ENCODE data around the gene LSAMP.

DNA sequence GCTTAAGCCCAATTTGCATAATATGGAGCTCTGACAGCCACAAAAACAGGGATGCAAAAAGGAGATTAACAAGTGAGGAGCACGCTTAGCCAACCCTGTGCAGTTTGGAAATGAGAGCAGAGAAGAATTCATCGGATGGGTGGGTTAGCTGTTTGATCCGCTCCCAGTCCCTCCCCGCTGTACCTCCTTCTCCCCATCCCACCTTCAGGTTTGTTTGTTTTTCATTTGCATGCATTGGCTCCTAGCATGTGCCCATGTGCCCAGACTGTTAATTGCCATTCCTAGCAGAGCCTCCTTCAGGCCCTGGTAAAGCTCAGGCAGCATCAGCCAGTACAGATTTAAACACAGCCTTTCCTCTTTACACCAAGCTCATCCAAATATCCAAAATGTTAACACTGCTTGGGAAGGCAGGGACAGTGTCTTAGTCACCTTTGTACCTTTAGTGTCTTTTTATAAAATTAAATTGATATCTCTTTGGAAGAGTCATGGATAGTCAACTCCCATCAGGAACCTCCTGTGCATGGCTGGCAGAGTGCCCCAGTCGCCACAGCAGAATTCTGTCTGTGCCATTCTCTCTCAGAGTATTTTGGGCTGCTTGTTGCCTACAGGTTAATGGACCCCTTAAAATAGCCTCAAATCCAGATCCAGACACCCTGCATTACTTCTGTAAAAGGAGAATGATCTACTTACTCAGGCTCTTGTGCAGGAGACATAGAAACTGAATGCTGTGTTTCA, 244.2 kb downstream of the LSAMP start:
- TF ChIP-seq POLR2A (IDR thresholded peaks at IDR 0.05; ENCODE audit: low read depth, low read length) (no peak), TAF1 (IDR thresholded peaks at IDR 0.05; ENCODE audit: low read depth, low read length) (no peak)

Measured in GM12891 (cell line).